Stimulated activated CD4-positive, alpha-beta T cell treated with anti-CD3 and anti-CD28 coated beads, Interleukin-4, amount 100 ng/mL, for 1 hour (primary cell): ENCODE results near the gene RIPOR3.
"Not testable (repeated sequence)": the region's sequence is repeated elsewhere in the genome, so short reads cannot be mapped to it uniquely, and the experiment has no call there.

Experiments
- DNase-seq: peaks from one replicate; pipeline ENCODE4 v3.0.0-alpha.2; 2020

RIPOR3 gene

DNA sequence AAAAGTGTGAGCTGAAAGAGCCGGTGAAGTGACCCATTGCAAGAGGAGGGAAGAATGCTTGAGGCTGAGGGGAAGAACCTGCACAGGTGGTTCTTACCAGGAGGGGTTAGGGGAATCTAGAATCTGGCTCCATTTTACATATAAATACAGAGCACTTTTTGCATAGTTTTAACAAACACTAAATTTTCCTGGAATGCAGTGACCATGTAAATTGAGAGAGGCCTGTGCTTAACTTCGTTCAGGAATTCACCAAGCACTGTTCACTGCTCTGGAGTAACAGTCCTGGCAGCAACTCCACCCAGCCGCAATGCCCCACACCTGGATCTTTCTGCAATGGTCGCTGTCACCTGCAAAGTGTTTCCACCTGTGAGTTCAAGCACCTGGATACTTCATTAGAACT is 13.2 kb upstream of the RIPOR3 start:
- DNase-seq = no peak

DNA sequence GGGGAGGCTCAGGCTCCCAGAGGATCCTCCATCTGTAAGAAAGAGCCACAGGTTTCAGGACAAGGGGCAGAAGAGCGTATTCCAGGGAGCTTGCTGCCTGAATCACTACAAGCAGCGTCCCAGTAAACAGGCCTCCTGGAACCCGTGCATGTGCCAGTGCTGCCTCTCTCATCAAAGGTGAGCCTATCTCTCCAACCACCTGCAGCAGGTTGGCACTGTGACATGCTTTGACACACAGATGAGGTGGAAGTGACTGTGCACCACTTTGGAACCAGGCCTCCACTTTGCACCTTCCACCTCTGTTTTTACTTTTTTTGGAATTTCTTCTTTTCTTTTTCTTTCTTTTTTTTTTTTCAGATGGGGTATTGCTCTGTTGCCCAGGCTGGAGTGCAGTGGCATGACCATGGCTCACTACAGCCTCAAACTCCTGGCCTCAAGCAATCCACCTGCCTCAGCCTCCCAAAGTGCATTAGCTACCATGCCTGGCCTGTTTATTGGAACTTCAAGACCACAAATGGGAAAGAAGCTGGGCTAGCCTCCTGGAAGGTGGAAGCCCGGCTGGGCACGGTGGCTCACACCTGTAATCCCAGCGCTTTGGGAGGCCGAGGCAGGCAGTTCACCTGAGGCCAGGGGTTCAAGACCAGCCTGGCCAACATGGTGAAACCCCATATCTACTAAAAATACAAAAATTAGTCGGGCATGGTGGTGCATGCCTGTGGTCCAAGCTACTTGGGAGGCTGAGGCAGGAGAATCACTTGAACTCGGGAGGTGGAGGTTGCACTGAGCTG is 12.5 kb upstream of the RIPOR3 start:
- DNase-seq = not testable (repeated sequence)

DNA sequence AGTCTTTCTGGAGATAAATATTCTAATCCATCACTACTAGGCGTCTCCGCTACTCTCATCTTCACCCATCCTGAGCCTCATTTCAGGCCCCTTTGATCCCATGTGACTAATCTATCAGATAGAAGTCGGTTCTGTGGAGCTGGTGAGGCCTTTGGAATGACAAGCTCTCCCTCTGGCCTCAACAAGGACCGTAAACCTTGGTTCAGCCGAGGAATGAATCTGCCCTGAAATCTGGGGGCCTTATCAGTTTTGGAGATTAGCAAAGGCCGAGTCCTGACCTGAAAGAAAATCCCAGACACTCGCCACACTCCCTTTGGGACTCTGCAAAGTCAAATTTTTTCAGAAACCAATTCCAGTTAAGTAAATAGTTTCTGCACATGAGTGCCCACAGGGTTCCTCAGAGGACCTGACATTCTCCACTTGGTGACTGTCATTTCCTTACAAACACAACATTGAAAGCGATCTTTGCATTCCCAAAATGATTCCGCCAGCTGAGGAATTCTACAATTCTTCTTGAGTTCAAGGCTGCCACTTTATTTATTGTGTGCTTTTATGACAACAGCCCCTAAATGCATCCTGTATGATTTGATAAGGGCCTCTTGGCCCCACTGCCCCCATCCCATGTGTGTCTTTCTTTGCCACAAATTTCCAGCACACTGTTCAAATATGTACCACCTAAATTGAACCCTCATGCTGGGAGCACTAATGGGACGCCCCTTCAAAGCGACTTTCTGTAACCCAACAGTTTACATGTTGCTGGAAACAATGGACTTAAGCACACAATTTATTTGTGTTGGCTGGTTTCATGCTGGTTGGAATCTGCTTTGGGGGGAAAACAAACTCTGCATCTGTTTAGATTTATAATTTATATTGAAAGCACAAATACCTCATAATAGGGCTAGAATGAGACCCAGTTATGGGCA is 10.0 kb upstream of the RIPOR3 start:
- no peak for DNase-seq

DNA sequence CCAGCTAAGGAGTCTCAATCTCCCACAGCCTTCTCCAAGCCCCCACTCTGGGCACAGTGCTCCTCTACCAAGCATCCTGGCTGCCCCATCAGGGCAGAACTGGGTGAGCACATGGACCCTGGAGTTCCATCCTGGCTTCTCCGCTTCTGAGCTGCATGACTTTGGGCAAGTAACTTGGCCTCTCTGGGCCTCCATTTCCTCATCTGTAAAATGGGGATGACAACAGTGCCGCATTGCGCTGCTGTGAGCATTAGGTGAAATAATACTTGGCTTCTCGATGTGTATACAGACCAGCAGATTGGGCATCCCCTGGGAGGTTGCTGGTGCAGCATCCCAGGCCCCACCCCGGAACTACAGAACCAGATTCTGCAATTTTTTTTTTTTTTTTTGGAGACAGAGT is 8.3 kb upstream of the RIPOR3 start:
- DNase-seq = no peak

DNA sequence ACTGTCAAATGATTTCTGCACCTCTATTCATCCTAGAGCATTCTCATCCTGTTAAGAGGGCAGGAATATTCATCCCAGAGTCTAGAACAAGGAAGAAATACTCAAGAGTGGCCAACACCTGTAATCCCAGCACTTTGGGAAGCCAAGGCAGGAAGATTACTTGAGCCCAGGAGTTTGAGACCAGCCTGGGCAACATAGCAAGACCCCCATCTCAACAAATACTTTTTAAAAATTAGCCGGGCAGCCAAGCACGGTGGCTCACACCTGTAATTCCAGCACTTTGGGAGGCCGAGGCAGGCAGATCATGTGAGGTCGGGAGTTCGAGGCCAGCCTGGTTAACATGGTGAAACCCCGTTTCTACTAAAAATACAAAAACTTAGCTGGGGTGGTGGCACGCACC is 6.9 kb upstream of the RIPOR3 start:
- not testable (repeated sequence) for DNase-seq

DNA sequence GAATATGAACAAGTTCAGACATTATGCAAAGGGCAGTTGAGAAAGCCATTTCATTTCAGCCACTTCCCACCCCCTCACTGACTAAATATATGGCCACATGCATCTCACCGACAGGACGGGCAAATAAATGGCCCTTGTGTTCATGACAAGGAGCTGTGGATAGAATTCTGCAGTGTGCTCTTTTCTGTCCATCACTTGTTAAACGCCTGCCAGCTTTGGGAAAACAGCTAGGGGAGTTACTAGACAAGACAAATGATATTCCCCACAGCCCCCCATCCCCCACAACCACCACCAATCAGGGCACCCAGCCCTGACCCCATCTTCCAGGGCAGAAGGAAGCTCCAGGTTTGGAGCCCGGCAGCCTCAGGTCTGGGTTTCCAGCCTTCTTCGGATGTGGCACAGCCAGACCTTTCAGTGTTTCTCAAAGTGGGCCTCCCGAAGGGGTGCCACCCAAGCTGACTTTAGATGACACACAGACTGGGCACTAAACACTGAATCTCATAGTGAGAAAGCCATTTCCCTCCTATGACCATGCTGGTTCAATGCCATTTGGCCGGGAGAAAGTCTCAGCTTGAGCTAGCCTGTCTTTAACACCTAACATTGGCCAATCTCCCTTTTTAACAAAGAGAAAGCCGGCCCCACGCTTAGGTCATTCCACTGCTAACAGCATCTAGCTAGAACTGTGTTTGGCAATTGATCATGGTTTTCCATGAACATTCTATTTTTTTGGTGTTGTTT is 4.0 kb upstream of the RIPOR3 start:
- DNase-seq = no peak

DNA sequence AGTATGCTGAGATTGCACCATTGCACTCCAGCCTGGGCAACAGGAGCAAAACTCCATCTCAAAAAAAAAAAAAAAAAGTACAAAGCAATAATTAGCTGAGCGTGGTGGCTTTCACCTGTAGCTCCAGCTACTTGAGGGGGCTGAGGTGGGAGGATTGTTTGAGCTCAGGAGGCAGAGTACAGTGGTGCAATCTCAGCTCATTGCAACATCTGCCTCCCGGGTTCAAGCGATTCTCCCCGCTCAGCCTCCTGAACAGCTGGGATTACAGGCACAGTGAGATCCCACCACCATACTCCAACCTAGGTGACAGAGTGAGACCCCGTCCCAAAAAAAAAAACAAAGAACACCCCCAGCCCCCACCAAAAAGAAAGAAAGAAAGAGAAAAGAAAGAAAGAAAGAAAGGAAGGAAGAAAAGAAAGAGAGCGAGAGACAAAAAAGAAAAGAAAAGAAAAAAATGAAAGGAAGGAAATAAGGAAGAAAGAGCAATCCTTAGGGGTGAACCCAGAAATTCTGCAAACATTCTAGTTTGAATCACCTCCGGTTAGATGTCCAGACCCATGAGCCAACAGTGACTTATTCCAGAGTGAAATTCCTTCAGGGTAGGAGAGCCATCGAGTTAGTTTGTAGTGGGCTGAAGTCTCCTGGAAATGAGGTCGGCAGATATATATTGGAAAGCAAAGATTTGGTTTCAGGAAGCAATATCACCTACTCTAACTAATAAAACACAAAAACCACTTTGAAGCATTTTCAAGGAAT is 3.2 kb upstream of the RIPOR3 start:
- DNase-seq = no peak

DNA sequence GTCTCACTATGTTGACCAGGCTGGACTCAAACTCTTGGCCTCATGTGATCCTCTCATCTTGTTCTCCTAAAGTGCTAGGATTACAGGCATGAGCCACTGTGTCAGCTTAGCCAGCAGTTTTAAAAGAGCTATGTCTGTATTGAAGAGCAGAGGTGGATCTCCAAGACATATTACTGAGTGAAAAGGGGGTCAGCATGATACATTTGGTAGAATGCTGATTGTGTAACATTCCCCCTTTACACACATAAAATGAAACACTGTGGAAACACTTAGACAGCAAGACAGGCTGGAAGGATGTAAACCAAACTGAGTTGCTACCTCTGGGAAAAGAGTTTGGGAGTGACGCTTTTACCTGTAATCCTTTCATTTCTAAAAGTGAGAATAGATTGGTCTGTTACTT is 1.7 kb upstream of the RIPOR3 start:
- DNase-seq = no peak

DNA sequence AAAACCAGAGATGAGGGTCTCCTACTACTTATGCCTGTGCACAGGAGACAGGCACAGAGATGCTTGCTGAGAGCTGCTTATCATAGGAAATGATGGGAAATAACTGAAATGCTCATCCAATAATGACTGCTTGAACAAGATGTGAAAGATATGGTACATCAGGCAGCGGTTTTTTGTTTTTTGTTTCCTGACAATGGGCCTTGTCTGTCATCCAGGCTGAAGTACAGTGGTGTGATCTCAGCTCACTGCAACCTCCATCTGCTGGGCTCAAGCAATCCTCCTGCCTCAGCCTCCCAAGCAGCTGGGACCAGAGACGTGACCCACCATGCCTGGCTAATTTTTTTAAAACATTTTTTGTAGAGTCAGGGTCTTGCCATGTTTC is 1.2 kb upstream of the RIPOR3 start:
- no peak for DNase-seq

DNA sequence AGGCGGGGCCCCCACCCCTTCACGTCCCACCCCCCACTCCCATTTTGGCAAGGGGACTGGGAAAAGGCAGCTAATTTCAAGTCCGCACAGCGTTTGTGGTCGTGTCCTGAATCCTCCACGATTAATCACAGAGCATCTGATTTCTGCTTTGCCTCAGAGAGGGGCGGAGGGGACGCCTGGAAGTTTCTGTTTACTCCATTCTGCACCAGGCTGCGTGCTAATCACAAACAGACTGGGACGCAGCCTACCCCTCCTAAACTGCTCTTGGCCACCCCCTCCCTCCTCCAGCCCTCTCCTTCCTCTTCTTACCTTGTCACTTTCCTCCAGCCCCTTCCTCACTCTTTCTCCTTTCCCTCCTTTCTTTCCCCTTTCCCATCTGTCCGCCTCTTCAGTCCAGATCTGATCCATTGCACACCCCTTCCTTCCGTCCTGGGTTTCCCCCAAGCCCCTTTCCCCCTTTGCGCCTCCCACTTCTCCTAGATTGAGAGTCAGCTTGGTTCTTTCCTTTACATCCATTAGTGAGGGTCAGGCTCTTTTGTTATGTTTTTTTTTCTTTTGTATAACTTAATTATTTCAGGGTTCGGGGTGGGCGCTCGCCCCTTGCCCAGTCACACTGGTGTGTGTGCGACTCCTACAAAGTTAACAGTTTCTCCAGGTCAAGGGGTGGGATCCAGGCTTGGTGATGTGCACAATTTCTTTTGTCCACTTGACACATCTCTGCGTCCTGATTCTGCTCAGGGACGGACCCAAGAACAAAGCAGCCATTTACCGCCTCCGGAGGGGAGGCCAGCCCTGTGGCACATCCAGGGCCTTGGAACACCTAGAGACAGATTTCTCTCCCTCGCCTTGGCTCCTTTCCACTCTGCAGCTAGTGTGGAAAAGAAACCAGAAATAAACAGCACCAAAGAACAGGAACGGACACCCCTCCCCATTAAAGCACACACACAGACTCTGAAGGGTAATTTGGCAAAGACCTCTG is 520 bp upstream of the RIPOR3 start:
- DNase-seq = no peak

DNA sequence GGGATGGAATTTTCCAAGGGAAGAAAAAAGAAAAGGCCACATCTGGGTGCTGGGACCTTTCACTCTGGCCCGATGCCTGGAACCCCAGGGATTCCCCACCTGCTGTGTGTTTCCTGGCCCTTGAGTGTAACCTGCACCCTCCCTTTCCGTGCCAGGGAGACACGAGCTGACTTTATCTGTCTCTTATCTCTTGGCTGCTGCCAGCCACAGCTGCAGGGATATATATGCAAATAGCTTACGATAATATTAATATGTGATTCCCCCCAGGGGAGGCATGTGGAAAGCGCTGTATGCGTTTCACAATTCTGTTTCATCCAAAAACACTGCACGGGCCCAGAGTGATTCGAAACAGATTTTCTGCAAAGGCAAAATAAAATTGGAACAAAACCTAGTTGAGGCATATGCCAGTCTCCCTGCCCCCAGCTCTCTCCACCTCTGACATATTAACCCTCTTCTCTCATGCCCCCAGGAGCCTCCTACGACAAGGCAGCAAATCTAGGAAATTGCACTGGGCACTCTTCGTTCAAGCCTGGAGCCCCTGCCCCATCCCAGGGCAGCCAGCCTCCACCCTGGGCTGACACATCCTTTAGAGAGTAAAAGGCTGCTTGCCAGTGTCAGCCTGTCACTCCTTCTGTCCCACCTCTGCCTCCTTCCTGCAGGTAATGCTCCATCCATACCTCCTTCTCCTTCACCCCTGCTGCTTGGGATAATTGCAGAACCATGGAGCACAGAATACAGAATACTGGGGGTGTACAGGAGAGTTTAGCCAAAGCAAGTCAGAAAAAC is 1.3 kb downstream of the RIPOR3 start:
- DNase-seq = no peak

DNA sequence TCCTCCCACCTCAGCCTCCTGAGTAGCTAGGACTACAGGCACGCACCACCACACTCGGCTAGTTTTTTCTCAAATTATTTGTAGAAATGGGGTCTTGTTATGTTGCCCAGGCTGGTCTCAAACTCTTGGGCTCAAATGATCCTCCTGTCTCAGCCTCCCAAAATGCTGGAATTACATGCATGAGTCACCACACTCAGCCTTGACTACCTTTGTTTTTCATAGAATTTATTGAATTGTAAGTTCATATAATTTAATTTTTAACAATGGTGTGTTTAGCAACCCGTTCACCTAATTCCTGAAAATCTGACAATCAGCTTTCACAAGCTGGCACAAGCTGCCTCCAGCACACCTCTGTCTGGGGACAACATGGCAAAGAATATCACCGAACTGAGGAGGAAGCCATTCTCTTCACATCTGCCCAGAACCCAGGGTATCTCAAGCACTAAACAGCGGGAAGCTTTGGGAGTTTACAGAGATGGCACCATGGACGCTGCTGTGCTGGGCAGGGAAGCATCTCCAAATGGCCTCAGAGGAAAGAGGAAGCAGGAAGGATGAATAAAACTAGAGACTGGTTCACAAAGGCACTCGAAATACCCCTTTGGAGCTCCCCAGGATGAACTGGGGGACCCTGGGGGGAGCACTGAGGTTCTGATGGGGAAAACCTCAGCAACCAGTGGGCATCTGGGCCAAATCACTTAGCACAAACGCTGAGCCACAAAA is 2.9 kb downstream of the RIPOR3 start:
- DNase-seq = no peak

DNA sequence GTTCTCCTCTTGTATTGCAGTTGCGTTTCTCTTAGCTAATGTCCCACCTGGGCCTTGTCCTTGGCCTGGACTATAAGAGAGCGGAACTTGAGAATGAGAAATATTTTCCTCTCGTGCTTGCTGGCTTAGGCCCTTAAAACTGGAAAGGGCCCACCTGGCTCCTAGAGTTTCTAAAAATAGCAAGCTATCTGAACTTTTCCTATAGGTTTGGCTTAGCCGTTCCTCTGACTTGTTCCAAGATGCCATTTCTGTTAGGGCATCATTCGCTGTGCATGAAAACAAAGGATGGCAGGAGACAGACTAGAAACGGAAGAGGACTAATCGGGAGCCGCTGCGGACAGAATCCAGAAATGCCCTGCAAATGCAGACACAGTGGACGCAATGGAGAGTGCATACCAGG is 4.5 kb downstream of the RIPOR3 start:
- DNase-seq = no peak

DNA sequence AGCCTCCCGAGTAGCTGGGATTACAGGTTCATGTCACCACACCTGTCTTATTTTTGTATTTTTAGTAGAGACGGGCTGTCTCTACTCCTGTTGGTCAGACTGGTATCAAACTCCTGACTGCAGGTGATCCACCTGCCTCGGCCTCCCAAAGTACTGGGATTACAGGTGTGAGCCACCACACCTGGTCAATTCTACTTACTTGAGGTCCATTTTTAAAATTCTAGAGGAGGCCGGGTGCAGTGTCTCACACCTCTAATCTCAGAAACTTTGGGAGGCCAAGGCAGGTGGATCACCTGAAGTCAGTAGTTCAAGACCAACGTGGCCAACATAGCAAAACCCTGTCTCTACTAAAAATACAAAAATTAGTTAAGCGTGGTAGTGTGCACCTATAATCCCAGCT is 7.8 kb downstream of the RIPOR3 start:
- no peak for DNase-seq

DNA sequence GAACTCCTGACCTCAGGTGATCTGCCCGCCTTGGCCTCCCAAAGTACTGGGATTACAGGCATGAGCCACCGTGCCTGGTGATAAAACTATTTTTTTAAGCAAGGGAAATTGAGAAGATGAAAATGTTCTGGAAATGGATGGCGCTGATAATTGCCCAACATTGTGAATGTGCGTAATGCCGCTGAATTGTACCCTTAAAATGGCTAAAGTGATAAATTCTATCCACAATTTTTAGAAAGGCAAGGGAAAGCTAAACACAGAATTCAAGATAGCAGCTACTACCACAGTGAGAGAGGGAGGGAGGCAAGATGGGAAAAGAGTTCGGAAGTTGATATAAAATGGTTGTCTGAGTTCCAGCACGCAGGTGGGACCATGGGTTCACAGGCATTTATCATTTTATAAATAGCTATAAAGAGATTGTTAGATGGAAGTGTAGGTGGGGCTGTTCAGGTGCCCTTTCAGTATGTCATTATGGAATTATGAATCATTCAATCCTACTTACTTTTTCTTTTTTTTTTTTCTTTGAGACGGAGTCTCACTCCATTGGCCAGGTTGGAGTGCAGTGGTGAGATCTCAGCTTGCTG is 8.3 kb downstream of the RIPOR3 start:
- DNase-seq = no peak

DNA sequence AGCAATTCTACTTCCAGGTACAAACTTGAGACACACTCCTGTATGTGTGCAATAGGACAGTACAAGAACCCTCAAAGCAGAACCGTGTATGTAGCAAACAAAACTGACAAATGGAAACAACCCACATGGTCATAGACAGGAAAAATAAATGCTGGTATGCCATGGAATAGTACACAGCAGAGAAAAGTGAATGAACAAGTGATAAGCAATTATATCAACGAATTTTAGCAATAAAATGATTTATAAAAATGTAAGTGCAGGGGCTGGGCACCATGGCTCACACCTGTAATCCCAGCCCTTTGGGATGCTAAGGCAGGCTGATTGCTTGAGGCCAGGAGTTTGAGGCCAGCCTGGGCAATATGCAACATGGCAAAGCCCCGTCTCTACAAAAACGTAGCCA is 9.3 kb downstream of the RIPOR3 start:
- no peak for DNase-seq

DNA sequence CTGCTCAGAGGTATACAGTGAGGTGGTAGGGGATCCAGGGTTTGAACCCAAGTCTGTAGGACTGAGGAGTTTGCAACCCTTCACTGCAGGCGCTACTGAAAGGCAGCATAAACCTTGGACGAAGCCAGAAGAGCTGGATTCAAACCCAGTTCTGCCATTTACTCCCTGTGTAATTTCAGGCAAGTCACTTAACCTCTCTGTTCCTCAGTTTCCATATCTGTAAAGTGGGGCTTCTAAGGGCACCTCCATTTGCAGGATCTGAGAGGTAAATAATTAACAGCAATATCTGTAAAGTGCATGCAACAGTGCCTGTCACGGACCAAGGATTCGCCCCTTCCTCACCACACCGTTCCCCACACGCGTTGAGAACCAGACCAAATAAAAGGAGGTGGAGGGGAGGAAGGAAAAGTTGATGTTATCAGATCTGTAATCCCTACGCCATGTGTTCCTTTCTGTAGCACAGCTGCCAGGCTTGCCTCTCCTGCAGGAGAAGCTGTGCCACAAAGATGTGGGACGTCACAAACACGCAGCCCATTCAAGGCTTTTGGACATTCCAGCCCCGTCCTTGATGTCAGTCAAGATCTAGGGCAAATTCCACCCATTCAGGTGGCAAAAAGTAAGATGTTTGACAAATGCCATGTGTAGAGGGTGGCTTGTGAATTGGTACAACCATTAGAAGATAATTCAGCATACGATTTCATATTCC is 9.8 kb downstream of the RIPOR3 start:
- DNase-seq = no peak

DNA sequence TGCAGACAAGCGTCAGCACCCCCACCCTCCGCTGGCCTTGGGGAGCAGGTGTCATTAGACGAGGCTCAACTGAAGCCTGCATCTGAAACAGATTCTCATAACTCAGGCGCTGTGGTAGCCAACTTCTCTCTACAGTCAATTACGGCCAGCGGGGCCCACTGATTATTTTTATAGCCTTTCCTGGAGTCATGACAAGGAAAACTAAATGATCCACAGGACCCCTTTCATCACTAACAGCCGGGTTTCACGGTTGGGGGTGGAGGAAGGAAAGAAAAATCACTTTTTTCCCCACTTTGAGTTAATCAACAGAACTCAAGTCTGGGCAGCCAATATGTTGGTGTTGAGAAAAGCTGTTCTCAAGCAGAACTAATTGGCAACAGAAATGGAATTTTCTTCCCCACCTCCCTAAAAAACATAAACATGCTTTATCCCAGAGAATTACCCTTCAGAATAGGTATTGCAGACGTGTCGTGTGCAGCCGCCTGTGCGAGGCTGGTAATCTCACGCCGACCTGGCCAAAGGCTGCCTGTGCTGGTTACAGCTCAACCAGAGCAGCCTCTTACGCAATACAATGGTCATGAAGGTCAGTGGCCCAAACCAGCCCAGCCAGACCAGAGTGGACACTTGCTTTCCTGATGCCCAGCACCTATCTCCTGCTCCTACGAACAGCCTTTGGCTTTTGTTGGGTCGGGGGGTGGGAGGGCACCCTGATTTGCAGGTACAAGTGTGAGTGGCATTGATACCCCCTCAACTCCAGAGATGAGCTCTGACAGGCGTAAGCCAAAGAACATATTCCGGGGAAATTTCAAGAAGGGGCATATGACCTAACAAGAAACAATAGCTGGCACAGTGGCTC is 11.0 kb downstream of the RIPOR3 start:
- no peak for DNase-seq
